DMS79 treated with DMSO at 0.1 percent for 48 hours (cell line): ENCODE measurements around the gene NCL.
"Not testable (repeated sequence)": the region's sequence is repeated elsewhere in the genome, so short reads cannot be mapped to it uniquely, and the experiment has no call there.

Experiments used
- DNase-seq: peaks from one replicate; lab custom pipeline; 2025; lab: John Stamatoyannopoulos, UW

NCL gene

GRCh38 chr2:231430437-231430836 is 33.8 kb downstream of the NCL start:
- not testable (repeated sequence) for DNase-seq

GRCh38 chr2:231429901-231430300 is 34.4 kb downstream of the NCL start:
- DNase-seq: no peak

GRCh38 chr2:231429152-231429551 is 35.1 kb downstream of the NCL start:
- DNase-seq: no peak

DNA sequence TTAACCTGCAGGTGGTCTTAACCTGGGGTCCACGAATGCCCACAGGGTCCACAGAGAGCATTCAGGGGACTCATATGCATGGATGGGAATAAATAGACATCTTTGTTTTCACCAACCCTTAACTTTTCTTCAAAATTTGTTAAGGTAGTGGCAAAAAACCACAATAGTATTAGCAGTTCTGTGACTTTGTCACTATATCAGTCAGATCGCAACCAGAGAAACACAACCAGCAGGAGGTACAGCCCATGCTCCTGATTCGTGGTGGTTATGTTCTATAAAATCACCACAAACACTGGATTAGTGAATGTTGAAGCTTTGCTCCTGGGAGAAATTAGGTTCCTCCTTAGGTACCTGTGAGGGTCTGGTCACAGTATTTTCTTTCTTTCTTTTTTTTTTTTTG is 37.2 kb downstream of the NCL start:
- no peak for DNase-seq

GRCh38 chr2:231425811-231426703 is 38.2 kb downstream of the NCL start:
- DNase-seq: no peak

- DNase-seq: no peak
These were observed 38.9 kb downstream of the NCL start for GRCh38 chr2:231425291-231425810.

DNA sequence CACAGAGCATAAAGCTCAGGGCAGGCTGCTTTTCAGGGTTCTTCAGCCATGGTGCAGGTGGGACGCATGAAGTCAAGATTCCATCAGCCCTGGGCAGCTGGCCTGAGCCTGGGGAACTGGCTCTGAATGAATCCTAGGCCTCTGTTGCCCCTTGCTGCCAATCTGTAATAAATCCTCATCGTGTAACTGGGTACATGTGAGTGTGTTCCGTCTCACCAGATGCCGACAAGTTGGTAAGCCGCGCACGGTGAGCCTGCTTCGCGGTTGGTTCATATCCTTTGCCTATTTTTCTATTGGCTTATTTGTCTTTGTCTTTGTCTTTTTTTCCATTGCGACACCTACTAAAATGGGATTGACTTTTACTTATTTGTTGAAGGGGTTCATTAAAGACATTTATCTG is 41.1 kb downstream of the NCL start:
- no peak for DNase-seq

DNA sequence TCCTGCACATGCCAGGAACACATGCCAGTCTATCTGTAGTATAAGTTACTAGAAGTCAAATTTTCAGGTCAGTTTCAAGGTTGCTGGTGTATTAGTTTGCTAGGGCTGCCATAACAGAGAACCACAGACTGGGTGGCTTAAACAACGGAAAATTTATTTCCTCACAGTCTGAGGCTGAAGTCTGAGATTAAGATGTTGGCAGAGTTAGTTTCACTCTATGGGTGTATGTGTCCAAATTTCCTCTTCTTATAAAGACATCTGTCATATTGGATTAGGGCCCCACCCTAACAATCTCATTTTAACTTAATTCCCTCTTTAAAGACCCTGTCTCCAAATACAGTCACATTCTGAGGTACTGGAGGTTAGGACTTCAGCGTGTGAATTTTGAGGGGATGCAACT is 42.2 kb downstream of the NCL start:
- no peak for DNase-seq

GRCh38 chr2:231421051-231421580 is 43.2 kb downstream of the NCL start:
- no peak for DNase-seq

DNA sequence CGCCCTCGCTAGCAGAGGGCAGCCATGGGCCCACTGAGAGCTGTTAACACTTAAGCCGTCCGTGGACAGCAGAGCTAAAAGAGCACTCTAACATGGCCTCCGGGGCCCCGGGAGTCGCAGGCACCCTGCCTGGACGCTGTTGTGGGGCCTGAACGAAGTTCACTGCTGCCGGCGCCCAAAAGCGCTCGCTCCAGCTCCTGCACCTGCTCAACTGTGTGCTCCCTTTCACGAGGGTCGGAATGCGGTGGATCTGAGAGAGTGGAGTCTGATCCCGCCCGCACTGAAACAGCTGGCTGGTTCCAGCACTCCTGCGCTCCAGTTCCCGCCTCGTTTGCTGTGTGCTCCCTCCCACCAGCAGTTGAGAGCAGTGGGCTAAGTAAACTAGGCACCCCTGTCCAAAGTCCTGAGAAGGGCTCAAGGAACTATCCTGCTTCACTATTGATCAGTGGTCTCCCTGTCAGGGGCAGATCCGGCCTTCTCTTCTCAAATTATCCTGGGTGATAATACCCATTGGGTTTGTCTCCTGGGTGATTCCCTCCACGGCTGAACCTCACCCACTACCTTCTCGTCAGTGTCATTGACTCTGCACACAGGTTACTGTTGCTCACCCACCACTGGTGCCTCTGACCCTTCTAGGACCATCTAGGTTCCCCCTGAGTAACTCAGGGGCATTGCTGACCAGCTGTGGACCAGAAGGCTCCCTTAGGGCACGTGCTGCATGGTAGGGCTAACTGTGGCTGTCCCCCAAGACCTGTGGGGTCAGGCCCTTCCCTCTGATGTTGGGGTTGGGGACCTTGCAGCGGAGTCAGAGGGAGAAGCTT is 45.3 kb downstream of the NCL start:
- DNase-seq: no peak

DNA sequence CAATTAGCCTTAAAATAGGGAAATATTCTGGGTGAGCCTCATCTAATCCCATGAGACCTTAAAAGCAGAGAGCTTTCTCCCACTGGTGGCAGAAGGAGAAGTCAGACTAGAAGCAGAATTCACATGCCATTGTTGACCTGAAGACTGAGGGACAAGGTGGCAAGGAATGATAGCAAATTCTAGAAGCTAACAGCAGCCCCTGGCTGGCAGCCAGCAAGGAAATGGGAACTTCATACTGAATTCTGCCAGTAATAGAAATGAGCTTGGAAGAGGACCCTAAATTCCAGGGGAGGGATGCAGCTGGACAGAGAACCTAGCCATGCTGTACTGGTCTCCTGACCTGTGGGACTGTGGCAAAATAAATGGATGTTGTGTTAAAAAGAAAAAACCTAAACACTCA is 49.3 kb downstream of the NCL start:
- no peak for DNase-seq

DNA sequence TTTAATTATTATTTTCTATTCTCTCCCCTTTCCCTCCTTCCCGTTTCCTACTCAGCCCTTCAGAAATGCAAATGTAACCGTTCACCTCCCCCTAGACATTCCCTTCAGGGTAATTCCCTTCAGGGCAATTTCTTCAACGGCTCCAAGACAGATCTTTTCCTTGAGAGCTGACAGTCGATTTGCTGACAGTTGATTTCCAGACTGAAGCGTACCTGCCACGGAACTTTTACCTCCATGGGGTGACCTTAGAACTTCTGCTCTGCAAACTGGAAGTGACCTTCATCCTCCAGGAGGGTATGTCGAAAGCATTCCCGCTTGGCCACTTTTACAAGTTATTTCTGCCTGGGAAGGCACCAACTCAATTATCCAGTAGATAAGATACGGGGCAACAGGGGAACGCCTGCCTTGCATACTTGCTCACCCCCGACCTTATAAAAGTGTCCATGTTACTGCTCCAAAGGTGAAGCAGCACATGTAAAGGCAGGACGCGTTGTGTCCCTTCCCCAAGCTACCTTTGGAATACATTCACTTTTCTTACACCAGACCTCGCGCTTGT is 50.3 kb downstream of the NCL start:
- no peak for DNase-seq

- DNase-seq: no peak
These were observed 50.8 kb downstream of the NCL start for GRCh38 chr2:231413456-231413855.

- DNase-seq: no peak
These were observed 51.7 kb downstream of the NCL start for GRCh38 chr2:231412618-231412963.

- DNase-seq: peak; percentile 75
These were observed 52.3 kb downstream of the NCL start for GRCh38 chr2:231411831-231412617.

DNA sequence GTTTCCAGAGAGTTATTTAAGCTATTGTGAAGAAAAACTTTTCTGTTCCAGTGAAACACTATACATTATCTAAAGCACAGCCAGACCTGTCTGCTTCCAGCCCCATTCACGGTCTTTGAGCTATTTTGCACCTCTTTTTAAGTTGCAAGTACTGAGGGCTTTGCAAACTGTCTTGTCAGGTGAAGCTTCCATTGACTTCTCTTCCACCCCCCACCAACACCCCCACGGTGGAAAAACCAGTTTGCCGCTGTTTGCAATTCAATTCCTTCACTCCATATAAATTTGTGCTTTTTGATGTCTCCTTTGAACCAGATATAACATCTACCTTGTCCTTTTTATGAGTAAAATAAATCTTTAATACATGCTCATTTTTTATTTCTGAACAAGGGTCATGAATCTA is 53.0 kb downstream of the NCL start:
- no peak for DNase-seq

- DNase-seq: no peak
These were observed 53.8 kb downstream of the NCL start for GRCh38 chr2:231410293-231411004.

- no peak for DNase-seq
These were observed 54.5 kb downstream of the NCL start for GRCh38 chr2:231409776-231410175.

DNA sequence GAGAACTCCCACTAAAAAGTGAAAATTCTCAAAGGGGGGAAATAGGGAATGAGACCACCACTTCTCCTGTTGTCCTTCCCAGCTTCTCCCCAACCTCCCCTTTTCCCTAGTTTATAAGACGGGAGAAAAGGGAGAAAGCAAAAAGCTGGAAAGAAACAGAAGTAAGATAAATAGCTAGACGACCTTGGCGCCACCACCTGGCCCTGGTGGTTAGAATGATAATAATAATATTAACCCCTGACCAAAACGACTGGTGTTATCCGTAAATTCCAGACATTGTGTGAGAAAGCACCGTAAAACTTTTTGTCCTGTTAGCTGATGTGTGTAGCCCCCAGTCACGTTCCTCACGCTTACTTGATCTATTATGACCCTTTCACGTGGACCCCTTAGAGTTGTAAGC is 56.0 kb downstream of the NCL start:
- not testable (repeated sequence) for DNase-seq

DNA sequence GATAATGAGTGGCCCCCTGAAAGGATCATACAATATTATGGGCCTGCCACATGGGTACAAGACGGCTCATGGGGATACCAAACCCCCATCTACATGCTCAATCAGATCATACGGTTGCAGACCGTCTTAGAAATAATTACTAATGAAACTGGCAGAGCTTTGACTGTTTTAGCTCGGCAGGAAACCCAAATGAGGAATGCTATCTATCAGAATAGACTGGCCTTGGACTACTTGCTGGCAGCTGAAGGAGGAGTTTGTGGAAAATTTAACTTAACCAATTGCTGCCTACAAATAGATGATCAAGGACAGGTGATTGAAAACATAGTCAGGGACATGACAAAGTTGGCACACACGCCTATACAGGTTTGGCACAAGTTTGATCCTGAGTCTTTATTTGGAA is 56.6 kb downstream of the NCL start:
- not testable (repeated sequence) for DNase-seq
